Stimulated activated CD4-positive, alpha-beta T cell treated with anti-CD3 and anti-CD28 coated beads, Interleukin-2, amount 100 ng/mL, for 48 hours (primary cell): ENCODE measurements around the gene SERPINB6.
"Not testable (repeated sequence)": the region's sequence is repeated elsewhere in the genome, so short reads cannot be mapped to it uniquely, and the experiment has no call there.

Source experiments
- DNase-seq, 2 donors: peaks; one replicate each; pipeline ENCODE4 v3.0.0-alpha.2; 2020

Gene SERPINB6

GRCh38 chr6:2976060-2976459 lies 4.7 kb upstream of the SERPINB6 start:
- no peak for DNase-seq

DNA sequence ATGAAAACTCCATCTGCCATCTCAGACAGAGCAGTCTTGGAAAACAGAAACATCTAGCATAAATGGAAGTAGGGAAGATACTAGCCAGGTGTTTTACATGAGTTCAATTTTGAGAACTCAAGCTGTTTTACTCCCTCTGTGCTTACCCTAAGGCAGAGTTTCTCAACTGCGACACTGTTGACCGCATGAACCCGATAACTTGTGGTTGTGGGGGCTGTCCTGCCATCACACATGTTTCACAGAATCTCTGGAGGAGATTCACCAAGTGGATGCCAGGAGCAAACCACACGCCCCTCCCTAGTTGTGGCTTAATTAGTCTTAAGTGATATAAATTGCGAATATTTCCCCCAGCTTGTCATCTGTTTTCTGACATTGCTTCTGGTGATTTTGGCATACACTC lies 2.3 kb upstream of the SERPINB6 start:
- DNase-seq: no peak

DNA sequence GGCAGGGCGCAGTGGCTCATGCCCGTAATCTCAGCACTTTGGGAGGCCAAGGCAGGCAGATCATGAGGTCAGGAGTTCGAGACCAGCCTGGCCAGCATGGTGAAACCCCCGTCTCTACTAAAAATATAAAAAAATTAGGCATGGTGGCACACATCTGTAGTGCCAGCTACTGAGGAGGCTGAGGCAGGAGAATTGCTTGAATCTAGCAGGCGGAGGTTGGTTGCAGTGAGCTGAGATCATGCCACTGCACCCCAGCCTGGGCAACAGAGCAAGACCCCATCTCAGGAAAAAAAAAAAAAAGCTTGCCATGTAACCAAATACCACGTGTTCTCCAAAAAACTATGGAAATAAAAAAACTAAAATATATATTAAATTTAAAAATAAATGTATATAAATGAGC lies 1.8 kb upstream of the SERPINB6 start:
- not testable (repeated sequence) for DNase-seq

- not testable (repeated sequence) for DNase-seq
Measured at GRCh38 chr6:2972685-2973084, 1.3 kb upstream of the SERPINB6 start.

- not testable (repeated sequence) for DNase-seq
Measured at GRCh38 chr6:2972219-2972487, 786 bp upstream of the SERPINB6 start.

GRCh38 chr6:2970753-2971419 lies 481 bp downstream of the SERPINB6 start:
- peak; percentile 28 to 50 for DNase-seq

DNA sequence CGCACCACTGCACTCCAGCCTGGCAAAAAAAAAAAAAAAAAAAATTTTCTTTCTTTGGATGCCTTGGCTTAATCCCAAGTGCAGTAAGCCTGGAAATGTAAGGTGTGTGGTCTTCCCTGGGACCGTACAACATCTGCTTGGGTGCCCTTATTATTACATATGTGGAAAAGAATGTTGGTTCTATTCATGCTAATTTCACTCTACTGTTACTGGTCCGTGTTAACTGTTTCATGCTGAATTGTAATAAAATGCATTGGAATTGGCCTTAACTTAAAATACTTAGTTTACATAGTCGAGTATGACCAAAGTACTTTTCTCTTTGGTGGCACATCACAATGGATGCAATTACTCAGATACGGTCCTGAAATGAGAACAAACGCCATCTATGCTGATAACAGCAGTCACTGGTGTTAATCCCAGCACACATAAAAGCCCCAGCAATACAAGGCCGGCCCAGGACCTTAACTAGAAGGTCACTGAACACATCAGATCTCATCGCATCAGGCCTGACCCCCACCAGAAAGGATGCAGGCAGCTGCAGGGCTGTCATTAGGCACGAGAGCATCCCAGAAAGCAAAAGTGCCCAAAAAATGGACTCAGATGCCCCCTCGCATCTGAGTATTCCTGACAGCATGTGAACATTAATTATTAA lies 1.2 kb downstream of the SERPINB6 start:
- DNase-seq: no peak

DNA sequence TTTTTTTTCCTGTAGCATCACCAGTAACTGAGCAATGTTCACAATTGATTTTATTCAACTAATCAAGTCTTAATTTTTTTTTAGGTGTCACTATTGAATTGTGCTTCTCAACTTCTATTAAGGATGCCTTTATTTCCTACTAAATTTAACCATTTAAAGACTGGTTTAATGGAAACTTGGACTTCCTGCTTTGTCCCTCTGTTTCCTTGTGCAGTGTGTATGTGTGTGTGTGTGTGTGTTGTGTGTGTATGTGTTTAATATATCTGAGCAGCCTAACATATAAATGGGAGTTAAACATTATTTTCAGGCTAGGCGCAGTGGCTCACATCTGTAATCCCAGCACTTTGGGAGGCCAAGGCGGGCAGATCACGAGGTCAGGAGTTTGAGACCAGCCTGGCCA lies 1.8 kb downstream of the SERPINB6 start:
- no peak for DNase-seq

DNA sequence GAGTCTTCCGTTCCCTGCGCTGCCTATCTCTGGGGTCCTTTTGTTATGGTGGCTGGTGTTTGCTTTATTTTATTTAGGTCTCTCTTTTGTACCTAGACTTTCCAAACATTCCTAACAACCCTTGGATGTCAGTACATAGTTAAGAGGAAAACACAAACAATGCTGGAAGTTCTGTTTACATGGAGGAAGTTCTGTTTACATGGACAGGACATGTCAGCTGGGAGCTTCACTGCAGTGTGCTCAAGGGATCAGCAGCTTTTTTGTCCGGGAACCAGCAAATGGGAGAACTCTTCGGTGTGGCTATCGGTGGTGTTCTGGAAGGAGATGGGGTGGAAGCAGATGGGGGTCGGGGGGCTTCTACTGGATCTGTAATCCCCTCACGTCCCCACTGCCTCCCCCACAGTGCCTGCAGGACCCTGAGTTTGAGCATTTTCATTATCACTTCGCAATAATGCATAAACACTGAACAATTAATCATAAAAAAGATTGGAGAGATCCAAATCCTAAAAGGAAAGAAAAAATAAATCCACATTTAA lies 2.7 kb downstream of the SERPINB6 start:
- no peak for DNase-seq

DNA sequence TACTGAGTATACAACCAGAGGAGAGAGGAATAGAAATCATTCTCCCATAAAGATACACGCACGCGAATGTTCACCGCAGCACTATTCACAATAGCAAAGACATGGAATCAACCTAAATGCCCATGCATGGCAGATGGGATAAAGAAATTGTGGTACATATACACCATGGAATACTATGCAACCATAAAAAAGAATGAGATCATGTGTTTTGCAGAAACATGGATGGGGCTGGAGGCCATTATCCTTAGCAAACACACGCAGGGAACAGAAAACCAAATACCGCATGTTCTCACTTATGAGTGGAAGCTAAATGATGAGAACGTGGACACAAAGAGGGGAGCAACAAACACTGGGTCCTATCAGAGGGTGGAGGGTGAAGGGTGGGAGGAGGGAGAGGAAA lies 3.4 kb downstream of the SERPINB6 start:
- no peak for DNase-seq

GRCh38 chr6:2966347-2966746 lies 5.0 kb downstream of the SERPINB6 start:
- DNase-seq: no peak

- no peak for DNase-seq
Measured at GRCh38 chr6:2964793-2965505, 6.4 kb downstream of the SERPINB6 start.

GRCh38 chr6:2963756-2964155 lies 7.6 kb downstream of the SERPINB6 start:
- DNase-seq: no peak

DNA sequence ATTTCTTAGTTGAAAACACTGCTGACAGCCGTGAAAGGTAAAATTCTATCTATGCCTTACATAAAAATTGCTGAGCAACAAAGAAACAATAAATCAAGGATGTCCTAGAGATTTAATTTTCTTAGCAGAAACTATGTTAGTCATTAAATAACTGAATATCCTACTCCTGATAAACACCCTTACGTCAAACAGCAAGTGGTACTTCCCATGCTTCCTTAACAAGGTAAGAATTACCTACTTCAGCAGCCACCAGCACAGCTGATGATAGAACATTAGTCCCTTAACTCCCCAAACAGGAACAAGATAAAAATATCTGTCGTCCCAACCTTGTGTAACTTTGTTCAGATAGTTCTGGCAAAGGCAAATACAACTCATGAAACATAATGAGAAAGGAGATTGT lies 8.7 kb downstream of the SERPINB6 start:
- DNase-seq: no peak

DNA sequence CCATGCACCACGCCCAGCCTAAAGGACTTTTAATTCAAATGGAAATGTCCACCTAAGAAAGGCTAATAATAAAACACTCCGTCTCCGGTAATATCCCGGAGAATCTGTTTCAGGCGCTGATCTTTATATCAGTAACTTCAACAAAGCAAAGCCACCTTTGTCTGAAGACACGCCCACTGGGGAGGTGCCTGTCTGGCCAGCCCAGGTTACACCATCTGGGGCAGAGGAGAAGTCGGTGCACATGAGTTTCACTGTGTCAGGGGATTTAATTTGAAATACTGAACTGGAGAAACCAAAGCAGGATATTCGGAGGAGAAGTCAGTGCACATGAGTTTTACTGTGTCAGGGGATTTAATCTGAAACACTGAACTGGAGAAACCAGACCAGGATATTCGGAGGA lies 9.4 kb downstream of the SERPINB6 start:
- DNase-seq: no peak

DNA sequence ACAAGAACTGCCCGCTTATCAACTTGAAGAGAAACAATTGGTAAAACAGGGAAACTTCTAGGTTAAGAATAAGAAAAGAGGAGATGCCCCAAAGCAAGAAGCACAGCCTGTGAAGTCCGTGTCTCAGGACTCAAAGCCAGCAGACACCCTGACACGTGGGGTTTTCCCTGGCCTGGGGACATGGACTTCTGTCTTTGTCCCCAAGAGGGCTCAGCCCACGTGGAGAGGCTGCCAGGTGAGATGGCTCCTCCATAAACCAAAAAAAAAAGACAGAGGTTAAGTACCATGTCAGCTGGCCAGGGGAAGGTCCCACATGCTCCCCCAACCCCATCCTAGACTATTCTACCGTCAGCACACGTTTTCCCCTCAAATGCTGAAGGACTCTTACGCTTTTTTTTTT lies 9.9 kb downstream of the SERPINB6 start:
- DNase-seq: no peak

DNA sequence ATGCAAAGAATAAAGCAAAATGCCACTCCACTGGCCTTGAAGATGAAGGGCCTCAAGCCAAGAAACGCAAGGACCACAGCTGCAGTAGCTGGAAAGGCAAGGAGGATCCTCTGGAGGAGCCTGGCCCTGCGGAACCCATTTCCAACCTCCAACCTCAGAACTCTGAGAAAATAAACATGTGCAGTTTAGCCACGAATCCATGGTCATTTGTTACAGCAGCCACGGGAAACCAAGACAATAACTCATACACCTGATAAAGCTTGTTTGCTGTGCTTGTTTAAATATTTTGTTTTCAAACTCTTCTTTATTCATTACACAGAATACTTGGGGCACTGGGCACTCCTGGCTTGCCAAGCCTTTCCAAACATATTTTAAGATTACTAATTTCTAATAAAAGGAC lies 10.4 kb downstream of the SERPINB6 start:
- DNase-seq: no peak

GRCh38 chr6:2959909-2960719 lies 11.3 kb downstream of the SERPINB6 start:
- no peak for DNase-seq

DNA sequence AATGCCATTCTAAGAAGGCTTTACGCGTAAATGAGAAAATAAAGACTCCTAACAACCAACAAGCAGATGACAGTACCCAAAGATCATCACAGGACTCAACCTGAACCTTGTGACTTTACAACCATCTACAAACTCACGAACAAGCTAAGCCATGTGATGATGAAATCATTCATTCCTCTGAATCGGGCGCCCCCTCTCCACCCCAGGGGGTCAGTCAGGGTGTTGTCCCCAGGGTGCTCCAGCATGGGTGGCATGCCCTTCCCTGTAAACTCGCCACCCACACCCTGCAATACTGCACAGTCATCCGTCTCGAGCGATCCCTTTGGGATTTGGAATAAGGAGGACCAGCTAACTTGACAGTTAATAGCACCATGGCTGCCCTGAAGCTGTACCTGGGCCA lies 12.6 kb downstream of the SERPINB6 start:
- DNase-seq: no peak

DNA sequence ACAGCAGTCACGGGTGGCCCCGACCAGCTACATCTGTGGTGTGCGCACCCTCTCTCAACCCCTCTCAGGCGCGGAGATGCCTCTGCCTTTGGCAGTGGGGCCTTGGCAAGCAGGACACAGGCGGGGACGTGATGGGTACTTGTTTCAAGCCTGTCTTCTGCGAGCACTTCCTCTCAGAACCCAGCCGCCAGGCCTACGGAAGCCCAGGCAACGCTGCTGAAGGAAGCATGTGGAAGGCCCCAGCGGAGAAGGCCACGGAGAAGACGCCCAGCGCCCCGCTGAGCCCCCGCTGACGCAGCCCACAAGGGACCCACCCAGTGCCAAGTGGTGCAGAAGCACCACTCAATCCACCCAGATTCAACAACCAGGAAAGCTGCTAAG lies 13.0 kb downstream of the SERPINB6 start:
- no peak for DNase-seq

DNA sequence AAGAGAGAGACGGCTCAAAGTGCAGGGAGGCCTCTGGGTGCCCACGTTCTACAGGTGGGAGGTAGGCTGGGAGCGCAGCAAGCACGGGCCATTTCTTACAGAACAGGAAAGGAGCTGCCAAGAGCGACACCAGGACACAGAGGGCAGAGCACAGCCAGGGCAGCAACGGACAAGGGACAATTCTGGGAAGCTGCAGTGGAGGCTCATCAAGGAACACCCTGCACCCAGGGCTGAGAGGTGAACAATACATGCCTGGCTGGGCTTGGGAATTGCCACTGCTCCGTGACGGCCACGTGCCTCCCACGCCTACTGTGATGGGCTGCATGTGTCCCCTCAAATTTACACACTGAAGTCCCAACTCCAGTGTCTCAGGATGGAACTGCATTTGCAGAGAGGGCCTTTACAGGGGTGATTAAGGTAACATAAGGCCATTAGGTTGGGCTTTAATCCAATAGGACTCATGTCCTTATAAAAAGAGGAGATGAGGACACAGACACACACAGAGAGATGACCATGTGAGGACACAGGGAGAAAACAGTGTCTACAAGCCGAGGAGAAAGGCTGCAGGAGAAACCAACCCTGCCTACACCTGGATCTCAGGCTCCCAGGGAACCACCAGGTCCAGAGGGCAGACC lies 13.6 kb downstream of the SERPINB6 start:
- no peak for DNase-seq

DNA sequence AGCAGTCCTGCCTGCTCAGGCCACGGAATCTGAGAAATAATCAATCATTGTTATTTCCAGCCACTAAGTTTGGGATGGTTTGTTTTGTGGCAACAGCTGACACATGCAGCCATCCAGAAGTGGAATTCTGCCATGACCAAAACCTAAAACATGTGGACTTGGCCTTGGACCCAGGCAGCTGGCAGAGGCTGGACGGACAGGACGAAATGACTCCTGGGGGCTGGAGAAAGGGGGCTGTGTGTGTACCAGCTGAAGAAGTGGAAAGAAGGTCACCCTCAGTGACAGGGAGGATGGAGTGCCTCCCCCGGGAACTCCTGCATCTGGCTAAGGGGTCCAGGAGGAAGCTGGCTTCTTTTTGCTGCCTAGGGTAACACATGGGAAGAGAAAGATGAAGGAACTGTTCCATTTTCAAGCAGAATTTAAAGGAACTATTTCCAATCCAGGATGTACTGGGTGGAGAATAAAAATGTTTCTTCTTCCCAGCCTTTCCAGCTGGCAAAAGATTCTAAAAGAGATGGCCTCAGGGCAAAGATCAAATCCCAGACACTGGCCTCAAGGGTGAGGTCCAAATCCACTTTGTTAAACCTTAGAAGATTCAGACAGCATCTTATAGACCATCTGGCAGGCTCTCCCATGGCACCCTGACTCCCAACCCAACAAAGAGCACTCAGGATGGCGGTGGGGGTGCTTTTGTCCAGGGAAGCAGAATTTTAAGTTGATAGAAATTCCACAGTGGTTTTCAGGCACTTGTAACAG lies 14.3 kb downstream of the SERPINB6 start:
- no peak for DNase-seq
